HG03039 (cell line): Measurements from ENCODE around the gene CACNA1B.

Source experiments
- ATAC-seq: cut with Tn5 transposase; IDR thresholded peaks from one replicate; pipeline ENCODE4 v1.9.1; 2021; ENCODE audit warnings: mild to moderate bottlenecking, moderate library complexity; ENCODE audit not compliant: unreplicated experiment

CACNA1B gene

GRCh38 chr9:138025908-138026307 lies 148.3 kb downstream of the CACNA1B start:
- no peak for ATAC-seq

DNA sequence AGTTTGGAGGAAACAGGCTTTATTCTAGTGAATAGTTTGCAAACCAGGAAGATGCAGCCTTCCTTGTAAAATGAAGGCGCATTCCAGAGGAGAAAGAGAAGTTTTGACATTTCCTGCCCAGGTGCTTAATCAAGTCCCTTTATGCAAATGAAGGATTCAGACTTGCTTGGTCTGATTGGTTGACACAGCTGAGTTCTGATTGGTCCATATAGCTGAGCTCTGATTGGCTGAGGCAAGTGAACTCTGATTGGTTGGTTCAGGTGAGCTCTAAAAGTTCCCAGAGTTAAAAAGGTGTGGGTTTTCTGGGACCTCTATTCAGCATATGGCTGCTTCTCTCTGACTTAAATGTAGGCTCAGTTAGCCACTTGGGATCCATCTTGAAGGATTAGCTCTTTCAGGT lies 151.0 kb downstream of the CACNA1B start:
- ATAC-seq: no peak

- no peak for ATAC-seq
Measured at GRCh38 chr9:138031186-138031585, 153.6 kb downstream of the CACNA1B start.

GRCh38 chr9:138033950-138034349 lies 156.4 kb downstream of the CACNA1B start:
- no peak for ATAC-seq

DNA sequence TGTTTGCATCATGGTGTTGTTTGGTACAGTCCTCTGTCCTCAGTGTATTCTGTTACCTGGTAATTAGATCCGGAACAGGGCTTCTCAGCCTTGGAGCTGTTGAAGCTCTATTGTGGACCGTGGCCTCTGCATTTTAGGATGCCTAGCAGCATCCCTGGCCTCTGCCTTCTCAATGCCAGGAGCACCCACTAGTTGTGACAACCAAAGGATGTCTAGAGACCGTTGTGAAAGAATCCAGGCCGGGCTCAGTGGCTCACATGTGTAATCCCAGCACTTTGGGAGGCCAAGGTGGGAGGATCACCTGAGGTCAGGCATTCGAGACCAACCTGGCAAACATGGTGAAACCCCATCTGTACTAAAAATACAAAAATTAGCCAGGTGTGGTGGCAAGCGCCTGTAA lies 159.6 kb downstream of the CACNA1B start:
- no peak for ATAC-seq

DNA sequence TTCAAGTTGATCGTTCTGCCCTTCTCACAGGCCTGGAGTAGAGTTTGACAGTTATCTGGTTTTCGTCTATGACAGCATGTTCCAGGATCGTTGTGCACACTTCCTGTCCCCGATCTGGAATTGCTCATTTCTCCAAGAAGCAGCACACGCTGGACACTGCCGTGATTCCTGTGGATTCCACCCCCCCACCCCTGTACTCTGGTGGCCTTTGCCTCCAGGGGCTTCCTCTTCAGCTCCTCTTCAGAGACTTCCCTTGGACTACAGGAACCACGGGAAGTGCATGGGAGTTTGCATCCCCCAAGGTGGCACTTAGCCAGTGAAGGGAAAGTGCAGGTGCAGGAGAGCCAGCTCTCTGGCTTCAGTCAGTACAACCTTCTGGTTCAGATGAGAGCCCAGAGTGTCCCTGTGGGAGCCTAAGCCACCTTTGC lies 160.7 kb downstream of the CACNA1B start:
- ATAC-seq: no peak

GRCh38 chr9:138040446-138041430 lies 163.2 kb downstream of the CACNA1B start:
- no peak for ATAC-seq

GRCh38 chr9:138042146-138042545 lies 164.6 kb downstream of the CACNA1B start:
- no peak for ATAC-seq

GRCh38 chr9:138042640-138043039 lies 165.1 kb downstream of the CACNA1B start:
- ATAC-seq: no peak

GRCh38 chr9:138043061-138043410 lies 165.5 kb downstream of the CACNA1B start:
- no peak for ATAC-seq

GRCh38 chr9:138043411-138044345 lies 166.1 kb downstream of the CACNA1B start:
- ATAC-seq: no peak

GRCh38 chr9:138044485-138045383 lies 167.2 kb downstream of the CACNA1B start:
- ATAC-seq: no peak

DNA sequence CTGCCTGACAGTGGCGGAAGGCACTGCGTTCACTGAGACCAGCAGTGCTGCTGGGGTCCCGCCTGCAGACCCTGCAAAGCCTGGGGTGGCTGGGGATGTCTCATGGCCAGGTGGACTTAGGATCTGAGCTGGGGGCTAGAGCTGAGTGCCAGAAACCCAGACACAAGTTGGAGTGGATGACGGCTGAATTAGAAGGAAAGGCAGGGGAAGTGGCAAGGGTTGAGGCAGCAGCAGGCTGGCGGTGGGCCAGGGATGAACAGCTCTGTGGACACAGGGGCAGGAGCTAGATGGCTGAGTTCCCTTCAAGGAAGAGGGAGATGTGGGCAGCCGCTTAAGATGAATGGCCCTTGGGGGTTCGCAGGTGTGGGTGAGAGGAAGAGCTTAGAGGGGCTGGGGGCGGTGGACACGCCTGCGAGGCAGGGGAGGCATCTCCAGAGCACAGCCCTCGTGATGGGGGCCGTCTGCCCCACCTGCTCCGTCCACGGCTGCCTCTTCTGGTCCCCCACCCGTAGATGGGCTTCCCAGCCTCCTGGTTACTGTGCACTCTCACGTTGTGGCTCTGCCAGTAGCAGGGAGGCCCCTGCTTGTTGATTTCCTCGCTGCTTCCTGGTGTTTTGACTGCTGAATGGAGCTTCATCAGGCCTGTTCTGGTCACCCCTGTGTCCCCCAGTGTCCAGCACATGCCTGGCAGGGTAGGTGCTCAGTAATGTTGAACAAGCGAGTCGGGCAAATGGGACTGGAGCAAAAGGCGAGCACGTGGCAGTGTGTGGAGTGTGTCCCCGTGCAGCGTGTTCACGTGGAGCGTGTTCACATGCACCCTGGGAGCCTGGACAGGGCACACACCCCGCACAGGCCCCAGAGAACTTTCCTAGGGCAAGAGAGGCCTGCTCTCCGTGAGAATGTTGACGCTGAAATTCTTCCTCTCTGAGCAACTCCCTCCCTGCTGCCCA lies 168.2 kb downstream of the CACNA1B start:
- no peak for ATAC-seq

- ATAC-seq: no peak
Measured at GRCh38 chr9:138046641-138047301, 169.2 kb downstream of the CACNA1B start.

- no peak for ATAC-seq
Measured at GRCh38 chr9:138047469-138048040, 170.0 kb downstream of the CACNA1B start.

DNA sequence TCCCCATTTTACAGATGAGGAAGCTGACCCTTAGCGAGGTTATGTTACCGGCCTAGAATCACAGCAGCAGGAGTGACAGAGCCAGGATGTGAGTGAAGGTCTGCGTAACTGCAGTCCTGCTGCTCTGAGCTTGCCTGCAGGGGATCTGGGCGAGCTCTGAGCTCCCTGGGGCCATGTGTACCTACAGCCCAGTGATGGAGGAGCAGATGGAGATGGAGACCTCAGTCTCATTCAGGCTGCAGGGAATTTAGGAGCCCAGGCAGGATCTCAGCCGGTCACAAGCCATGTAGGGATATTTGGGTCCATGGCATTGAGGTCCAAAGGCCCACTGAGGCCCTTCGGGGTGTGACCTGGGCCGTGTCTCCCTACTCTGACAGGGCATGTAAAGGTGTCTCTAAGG lies 170.6 kb downstream of the CACNA1B start:
- ATAC-seq: no peak

GRCh38 chr9:138049085-138049778 lies 171.7 kb downstream of the CACNA1B start:
- no peak for ATAC-seq
